Measurements from ENCODE around the gene SMYD2.

DNA sequence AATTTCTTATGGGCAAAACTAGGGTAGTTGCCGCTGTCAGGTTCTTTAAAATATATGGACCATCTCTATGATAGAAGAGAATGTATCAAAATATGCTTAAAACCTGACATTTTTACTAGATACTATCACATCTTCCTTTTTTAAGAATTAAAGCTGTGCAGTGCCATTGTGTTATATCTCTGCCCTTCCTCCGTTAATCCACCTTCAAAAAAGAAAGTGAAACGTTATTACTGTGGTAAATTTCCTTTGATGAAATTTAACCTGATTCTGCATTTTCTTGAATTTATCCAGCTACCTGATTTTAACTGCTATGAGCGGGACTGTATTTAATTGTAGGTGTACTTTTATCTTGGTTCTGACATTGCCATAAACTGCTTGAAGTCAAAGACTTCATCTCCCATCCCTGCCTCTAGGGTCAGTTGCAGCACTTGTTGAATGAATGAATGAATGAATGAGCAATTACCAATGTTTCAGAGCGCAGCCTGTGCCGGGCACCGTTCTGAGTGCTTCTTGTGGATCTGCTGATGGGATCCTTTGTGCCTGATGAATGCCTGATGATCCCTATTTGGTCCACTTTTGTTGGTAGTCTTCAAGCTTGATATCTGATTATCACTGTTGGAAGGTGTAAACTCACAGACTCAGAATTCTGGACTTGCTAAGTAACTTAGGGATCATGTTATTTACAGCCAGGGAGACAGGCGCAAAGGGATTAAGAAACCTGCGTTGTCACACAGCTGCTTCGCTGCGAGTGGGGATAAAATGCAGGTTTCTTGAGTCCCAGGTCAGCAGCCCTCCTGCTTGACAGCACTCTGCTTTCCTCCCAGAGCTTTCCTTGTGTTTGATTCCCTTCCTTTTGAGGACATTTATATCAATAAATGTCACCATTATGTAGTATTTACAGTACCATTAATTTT lies 30.1 kb downstream of the SMYD2 start:
- TF ChIP-seq, protein P1, sequence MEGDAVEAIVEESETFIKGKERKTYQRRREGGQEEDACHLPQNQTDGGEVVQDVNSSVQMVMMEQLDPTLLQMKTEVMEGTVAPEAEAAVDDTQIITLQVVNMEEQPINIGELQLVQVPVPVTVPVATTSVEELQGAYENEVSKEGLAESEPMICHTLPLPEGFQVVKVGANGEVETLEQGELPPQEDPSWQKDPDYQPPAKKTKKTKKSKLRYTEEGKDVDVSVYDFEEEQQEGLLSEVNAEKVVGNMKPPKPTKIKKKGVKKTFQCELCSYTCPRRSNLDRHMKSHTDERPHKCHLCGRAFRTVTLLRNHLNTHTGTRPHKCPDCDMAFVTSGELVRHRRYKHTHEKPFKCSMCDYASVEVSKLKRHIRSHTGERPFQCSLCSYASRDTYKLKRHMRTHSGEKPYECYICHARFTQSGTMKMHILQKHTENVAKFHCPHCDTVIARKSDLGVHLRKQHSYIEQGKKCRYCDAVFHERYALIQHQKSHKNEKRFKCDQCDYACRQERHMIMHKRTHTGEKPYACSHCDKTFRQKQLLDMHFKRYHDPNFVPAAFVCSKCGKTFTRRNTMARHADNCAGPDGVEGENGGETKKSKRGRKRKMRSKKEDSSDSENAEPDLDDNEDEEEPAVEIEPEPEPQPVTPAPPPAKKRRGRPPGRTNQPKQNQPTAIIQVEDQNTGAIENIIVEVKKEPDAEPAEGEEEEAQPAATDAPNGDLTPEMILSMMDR (conservative IDR thresholded peaks at IDR 0.05 in 1 of 2, IDR thresholded peaks at IDR 0.05 in 1 of 2; ENCODE audit: low read depth in 1 of 2, low read length in 2 of 2): no peak
- TF ChIP-seq EZH2 (IDR thresholded peaks at IDR 0.05; ENCODE audit: low read length, missing control alignments): no peak
